ENCODE data around the gene RPL32.
"Not testable (repeated sequence)": the region's sequence is repeated elsewhere in the genome, so short reads cannot be mapped to it uniquely, and the experiment has no call there.

The RPL32 gene

GRCh38 chr3:12787346-12787745 lies 54.0 kb downstream of the RPL32 start:
- not testable (repeated sequence) for FAIRE-seq; DNase-seq (ENCODE audit: extremely low spot score, insufficient read length, low read depth)

GRCh38 chr3:12785096-12785495 lies 56.3 kb downstream of the RPL32 start:
- no peak for FAIRE-seq

More at GRCh38 chr3:12785096-12785495, 56.3 kb downstream of the RPL32 start:
- no peak for DNase-seq (ENCODE audit: extremely low spot score, insufficient read length, low read depth)
